HepG2 (cell line): ENCODE measurements around the gene RAB40C.

ENCODE experiments used
- CERS6 ChIP-seq: sonication (generic); formaldehyde crosslinking; IDR thresholded peaks from 2 replicates; pipeline ENCODE4 v1.5.0; 2020; ENCODE audit warnings: missing genetic modification reagents
- CTCF ChIP-seq: sonication (generic); formaldehyde crosslinking; IDR thresholded peaks from 2 replicates; pipeline ENCODE4 v1.5.0; 2020; ENCODE audit warnings: mild to moderate bottlenecking, missing genetic modification reagents, moderate library complexity
- EZH2 ChIP-seq: conservative IDR thresholded peaks from 2 replicates; pipeline ENCODE4 v1.6.1; 2012; ENCODE audit warnings: mild to moderate bottlenecking, low read depth, low read length, moderate library complexity
- FOXK2 ChIP-seq: fragments of 450-650 bp; IDR thresholded peaks from 2 replicates; pipeline ENCODE4 v1.6.1; 2016
- KDM4B ChIP-seq: sonication (generic); formaldehyde crosslinking; IDR thresholded peaks from 2 replicates; pipeline ENCODE4 v1.4.0; 2020; ENCODE audit warnings: missing genetic modification reagents
- NFE2 ChIP-seq: sonication (generic); formaldehyde crosslinking; IDR thresholded peaks from 2 replicates; pipeline ENCODE4 v1.4.0; 2020; ENCODE audit warnings: missing genetic modification reagents
- POLR2A ChIP-seq, 2 experiments: IDR thresholded peaks; 2 replicates each; pipeline ENCODE4 v1.6.1; 2011; ENCODE audit warnings: low read depth in 2 of 2, low read length in 2 of 2, mild to moderate bottlenecking in 1 of 2, moderate library complexity in 1 of 2; ENCODE audit not compliant: insufficient read depth in 1 of 2
- SP2 ChIP-seq: sonication (generic); formaldehyde crosslinking; IDR thresholded peaks from 2 replicates; pipeline ENCODE4 v1.5.1; 2020; ENCODE audit warnings: mild to moderate bottlenecking, missing genetic modification reagents
- TF ChIP-seq, protein P1 (sequence below): IDR thresholded peaks from 2 replicates; pipeline ENCODE4 v1.6.1; 2012; ENCODE audit warnings: low read length, improper control_type of control experiment

GRCh38 chr16:652454-653305, 62.8 kb downstream of the RAB40C start:
- TF ChIP-seq CERS6 (CRISPR knock-in tag) (no peak), FOXK2 (no peak), CTCF (CRISPR knock-in tag) (no peak), NFE2 (CRISPR knock-in tag) (no peak), EZH2 (no peak), KDM4B (CRISPR knock-in tag) (no peak), SP2 (no peak), POLR2A (IDR thresholded peaks at IDR 0.05; ENCODE audit: insufficient read depth in 1 of 2, low read depth in 2 of 2, low read length in 2 of 2) (no peak)
- TF ChIP-seq, protein P1, sequence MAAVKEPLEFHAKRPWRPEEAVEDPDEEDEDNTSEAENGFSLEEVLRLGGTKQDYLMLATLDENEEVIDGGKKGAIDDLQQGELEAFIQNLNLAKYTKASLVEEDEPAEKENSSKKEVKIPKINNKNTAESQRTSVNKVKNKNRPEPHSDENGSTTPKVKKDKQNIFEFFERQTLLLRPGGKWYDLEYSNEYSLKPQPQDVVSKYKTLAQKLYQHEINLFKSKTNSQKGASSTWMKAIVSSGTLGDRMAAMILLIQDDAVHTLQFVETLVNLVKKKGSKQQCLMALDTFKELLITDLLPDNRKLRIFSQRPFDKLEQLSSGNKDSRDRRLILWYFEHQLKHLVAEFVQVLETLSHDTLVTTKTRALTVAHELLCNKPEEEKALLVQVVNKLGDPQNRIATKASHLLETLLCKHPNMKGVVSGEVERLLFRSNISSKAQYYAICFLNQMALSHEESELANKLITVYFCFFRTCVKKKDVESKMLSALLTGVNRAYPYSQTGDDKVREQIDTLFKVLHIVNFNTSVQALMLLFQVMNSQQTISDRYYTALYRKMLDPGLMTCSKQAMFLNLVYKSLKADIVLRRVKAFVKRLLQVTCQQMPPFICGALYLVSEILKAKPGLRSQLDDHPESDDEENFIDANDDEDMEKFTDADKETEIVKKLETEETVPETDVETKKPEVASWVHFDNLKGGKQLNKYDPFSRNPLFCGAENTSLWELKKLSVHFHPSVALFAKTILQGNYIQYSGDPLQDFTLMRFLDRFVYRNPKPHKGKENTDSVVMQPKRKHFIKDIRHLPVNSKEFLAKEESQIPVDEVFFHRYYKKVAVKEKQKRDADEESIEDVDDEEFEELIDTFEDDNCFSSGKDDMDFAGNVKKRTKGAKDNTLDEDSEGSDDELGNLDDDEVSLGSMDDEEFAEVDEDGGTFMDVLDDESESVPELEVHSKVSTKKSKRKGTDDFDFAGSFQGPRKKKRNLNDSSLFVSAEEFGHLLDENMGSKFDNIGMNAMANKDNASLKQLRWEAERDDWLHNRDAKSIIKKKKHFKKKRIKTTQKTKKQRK, result no peak
